ENCODE measurements around the gene ASPRV1. TPM values are rescaled to one million over a fixed set of nuclear protein-coding genes. Genes with fewer than 3 reads are reported as not detected.
"Not testable (repeated sequence)": the region's sequence is repeated elsewhere in the genome, so short reads cannot be mapped to it uniquely, and the experiment has no call there.

The ASPRV1 gene
- total RNA-seq, 1 donor from 2014 or later = 4.3 TPM

DNA sequence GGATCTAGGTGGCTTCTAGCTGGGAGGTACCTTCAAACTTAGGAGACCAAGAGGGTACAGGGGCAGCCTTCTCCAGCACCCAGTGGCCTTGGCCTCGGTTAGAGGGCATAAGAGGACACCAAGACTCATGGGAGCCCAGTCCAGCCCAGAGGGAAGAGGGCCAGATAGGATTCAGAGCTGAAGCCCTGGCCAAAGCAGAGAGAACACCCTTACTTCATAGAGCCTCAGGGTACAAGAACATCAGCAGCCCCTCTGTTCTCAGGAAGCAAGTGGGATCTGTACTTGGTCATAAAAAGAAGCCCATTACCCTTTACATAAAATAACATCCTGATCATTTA, 45.0 kb upstream of the ASPRV1 start:
- intact Hi-C loops (cut with DNase I) = no loop called here
- H3K4me3 ChIP-seq = no peak overlapping the region
- TF ChIP-seq, protein P1, sequence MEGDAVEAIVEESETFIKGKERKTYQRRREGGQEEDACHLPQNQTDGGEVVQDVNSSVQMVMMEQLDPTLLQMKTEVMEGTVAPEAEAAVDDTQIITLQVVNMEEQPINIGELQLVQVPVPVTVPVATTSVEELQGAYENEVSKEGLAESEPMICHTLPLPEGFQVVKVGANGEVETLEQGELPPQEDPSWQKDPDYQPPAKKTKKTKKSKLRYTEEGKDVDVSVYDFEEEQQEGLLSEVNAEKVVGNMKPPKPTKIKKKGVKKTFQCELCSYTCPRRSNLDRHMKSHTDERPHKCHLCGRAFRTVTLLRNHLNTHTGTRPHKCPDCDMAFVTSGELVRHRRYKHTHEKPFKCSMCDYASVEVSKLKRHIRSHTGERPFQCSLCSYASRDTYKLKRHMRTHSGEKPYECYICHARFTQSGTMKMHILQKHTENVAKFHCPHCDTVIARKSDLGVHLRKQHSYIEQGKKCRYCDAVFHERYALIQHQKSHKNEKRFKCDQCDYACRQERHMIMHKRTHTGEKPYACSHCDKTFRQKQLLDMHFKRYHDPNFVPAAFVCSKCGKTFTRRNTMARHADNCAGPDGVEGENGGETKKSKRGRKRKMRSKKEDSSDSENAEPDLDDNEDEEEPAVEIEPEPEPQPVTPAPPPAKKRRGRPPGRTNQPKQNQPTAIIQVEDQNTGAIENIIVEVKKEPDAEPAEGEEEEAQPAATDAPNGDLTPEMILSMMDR (IDR thresholded peaks at IDR 0.05) = no peak
- DNase-seq (ENCODE audit: low spot score in 2 of 2) = no peak
- H3K4me1 ChIP-seq = no peaks in the 10 kb centered on the region
- no peaks in the 10 kb centered on the region for H3K27me3 ChIP-seq
- H3K9me3 ChIP-seq = no peaks in the 10 kb centered on the region
- no peak overlapping the region for H3K27ac ChIP-seq
- peaks cover 0 to 3% of the 10 kb centered on the region in 2 donors for H3K36me3 ChIP-seq

DNA sequence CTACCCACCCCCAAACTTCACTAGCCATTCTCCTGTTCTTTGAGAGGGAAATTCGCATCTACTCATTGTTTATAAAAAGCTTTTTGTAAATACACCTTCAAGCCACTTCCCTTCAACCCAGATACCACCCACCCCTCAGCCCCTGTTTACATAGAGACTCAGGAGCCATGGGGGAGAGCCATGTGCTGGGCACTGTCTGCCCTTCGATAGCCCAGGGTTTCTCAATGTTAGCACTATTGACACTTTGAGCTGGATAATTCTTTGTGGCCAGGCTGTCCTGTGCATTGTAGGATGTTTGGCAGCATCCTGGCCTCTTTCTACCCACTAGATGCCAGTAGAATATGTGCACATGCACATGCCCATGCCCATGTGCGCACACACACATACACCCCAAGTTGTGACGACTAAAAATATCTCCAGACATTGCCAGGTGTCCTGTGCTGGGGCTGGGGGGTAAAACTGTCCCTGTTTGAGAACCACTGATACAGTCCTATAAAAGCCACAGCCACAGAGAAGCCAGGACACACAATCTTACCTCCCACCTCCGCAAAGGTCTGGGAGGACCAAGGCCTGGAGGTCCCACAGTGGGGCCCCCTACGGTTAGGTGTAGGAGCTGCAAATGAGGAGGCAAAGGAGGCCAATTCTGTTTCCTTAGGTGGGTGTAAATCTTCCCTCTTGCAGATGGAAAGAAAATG, 44.5 kb upstream of the ASPRV1 start:
- Histone ChIP-seq H3K4me1 (no peaks in the 10 kb centered on the region), H3K9me3 (no peaks in the 10 kb centered on the region), H3K27ac (no peak overlapping the region), H3K4me3 (no peak overlapping the region), H3K27me3 (no peaks in the 10 kb centered on the region), H3K36me3 (peaks cover 0 to 3% of the 10 kb centered on the region in 2 donors)
- no peak for DNase-seq (ENCODE audit: low spot score in 2 of 2)
- TF ChIP-seq, protein P1 (IDR thresholded peaks at IDR 0.05) = no peak
- intact Hi-C loops (cut with DNase I) = no loop called here

DNA sequence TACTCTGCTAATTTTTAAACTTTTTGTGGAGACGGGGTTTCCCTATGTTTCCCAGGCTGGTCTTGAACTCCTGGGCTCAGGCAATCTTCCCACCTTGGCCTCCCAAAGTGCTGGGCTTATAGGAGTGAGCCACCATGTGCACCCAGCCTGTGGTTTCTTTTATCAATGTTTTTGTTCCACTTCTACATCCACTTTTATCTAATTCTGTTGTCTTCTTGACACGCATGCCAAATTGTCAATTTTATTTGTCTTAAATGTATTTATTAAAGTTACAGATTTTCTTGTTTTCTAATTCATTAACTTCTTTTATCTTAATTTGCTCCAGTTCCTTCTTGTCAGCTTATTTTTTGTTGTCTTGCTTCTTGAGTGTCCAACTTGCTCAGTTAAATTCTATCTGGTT, 43.8 kb upstream of the ASPRV1 start:
- DNase-seq (ENCODE audit: low spot score in 2 of 2) = no peak
- Histone ChIP-seq H3K27ac (no peak overlapping the region), H3K36me3 (no peaks in the 10 kb centered on the region), H3K4me1 (no peaks in the 10 kb centered on the region), H3K27me3 (no peaks in the 10 kb centered on the region), H3K4me3 (no peak overlapping the region), H3K9me3 (no peaks in the 10 kb centered on the region)
- intact Hi-C loops (cut with DNase I) = no loop called here
- TF ChIP-seq, protein P1 (IDR thresholded peaks at IDR 0.05) = no peak

DNA sequence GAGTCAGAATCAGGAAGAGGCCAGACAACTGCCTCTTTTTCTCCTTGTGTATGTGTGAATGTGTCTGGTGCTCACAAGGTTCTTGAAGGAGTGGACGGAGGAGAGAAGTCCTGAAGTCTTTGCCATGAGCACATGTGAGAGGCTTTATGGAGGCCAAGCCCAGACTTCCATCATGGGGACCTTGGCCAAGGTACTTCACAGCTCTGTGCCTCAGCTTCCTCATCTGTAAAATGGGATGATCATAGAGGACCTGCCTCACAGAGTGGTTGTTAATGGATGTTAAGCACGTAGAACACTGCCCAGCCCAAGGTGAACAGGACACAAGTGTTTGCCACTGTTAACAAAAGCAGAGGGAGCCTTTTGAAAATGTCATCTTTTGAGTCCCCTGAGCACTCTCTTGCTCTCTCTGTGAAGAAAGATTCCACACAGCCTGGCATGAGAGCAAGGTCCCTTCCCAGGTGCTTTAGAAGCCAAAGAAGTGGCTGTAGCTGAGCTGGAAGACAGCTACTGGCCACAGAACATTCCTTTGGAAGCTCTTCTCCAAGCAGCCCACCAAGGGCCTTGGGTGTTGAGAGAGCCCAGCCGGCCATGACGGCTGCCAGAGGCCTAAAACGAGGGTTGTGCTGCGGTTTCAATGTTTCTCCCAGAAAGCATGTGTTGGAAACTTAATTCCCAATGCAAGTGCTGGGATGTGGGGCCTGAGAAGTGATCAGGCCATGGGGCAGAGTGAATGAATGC, 41.8 kb upstream of the ASPRV1 start:
- Histone ChIP-seq H3K27me3 (no peaks in the 10 kb centered on the region), H3K27ac (no peak overlapping the region), H3K4me3 (no peak overlapping the region), H3K4me1 (no peaks in the 10 kb centered on the region), H3K36me3 (no peaks in the 10 kb centered on the region), H3K9me3 (no peaks in the 10 kb centered on the region)
- DNase-seq (ENCODE audit: low spot score in 2 of 2) = no peak
- intact Hi-C loops (cut with DNase I) = no loop called here
- TF ChIP-seq, protein P1 (IDR thresholded peaks at IDR 0.05) = no peak

DNA sequence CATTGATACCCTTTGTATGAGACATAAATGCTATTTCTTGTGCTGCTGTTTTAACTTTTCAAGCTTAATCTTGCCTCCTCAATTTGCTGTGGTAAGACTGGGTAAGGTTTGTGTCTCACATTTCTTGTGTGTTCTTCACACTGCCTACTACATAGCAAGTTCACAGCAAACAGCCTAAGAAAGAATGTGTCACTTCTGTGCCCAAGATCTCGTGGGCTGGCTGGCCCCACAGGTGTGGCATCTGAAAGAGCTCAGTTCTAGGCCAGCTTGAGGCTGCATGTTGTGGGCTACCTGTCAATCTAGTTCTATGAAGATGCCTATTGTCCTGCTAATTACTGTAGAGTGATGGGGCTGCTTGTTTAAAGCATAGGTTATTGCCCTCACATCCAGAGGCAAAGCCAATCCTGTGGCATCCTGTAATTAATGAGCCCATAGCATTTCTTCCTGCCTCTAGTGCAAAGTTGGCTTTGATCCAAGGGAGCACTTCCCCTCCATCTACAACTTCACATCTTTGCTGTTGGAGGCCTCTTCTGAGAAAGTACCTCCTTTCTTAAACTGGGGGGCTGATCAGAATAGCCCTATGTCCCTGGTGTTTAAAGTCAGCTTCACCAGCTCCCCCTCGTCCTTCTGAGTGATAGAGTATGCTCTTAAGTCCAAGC, 40.9 kb upstream of the ASPRV1 start:
- Histone ChIP-seq H3K4me3 (no peak overlapping the region), H3K9me3 (no peaks in the 10 kb centered on the region), H3K27me3 (no peaks in the 10 kb centered on the region), H3K36me3 (no peaks in the 10 kb centered on the region), H3K27ac (no peak overlapping the region), H3K4me1 (no peaks in the 10 kb centered on the region)
- TF ChIP-seq, protein P1 (IDR thresholded peaks at IDR 0.05) = no peak
- intact Hi-C loops (cut with DNase I) = no loop called here
- DNase-seq (ENCODE audit: low spot score in 2 of 2) = no peak

DNA sequence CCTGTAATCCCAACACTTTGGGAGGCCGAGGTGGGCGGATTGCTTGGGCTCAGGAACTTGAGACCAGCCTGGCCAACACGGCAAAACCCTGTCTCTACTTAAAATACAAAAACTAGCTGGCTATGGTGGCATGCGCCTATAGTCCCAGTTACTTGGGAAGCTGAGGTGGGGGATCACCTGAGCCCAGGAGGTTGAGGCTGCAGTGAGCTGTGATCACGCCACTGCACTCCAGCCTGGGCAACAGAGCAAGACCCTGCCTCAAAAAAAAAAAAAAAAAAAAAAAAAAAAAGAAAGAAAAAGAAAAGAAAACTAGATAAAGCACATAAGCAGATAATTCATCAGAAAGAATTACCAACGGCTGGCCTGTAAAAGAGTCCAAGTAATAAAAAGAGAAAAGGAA, 39.1 kb upstream of the ASPRV1 start:
- H3K27me3 ChIP-seq; H3K4me3 ChIP-seq; H3K9me3 ChIP-seq; H3K4me1 ChIP-seq; intact Hi-C loops (cut with DNase I); DNase-seq (ENCODE audit: low spot score in 2 of 2); H3K36me3 ChIP-seq; H3K27ac ChIP-seq: not testable (repeated sequence)

Measured in ascending aorta (tissue), 2 donors.